Kidney epithelial cell (primary cell): ENCODE results near the gene VPS13D. TPM values are rescaled to one million over a fixed set of nuclear protein-coding genes. Genes with fewer than 3 reads are reported as not detected.

Experiments
- DNase-seq: peaks from one replicate; pipeline ENCODE4 v3.0.0-alpha.2; 2010; ENCODE audit warnings: low read depth
- H3K27me3 ChIP-seq: 2 replicates; pipeline ENCODE4 v1.6.0; 2011; ENCODE audit warnings: low read length; ENCODE audit not compliant: control insufficient read depth, insufficient read depth
- H3K36me3 ChIP-seq: 2 replicates; pipeline ENCODE4 v1.5.1; 2011; ENCODE audit warnings: low read length; ENCODE audit not compliant: control insufficient read depth, insufficient read depth
- H3K4me3 ChIP-seq: 2 replicates; pipeline ENCODE4 v1.5.1; 2011; ENCODE audit warnings: low read depth, mild to moderate bottlenecking, control low read depth, low read length
- total RNA-seq: library from RNA; depleted of rRNA; stranded (reverse); fragments of >200 nt; gene quantifications from 2 replicates; pipeline ENCODE4 v1.2.3, GENCODE V29; 2015
- TF ChIP-seq, protein P1 (sequence below): IDR thresholded peaks from 2 replicates; pipeline ENCODE4 v1.5.1; 2011; ENCODE audit warnings: mild to moderate bottlenecking, moderate library complexity, low read length, control low read depth, inconsistent platforms; ENCODE audit not compliant: insufficient read depth, poor library complexity, severe bottlenecking

The VPS13D gene
- total RNA-seq, 1 donor from 2014 or later: 22.2 TPM

- Histone ChIP-seq H3K4me3 (no peak overlapping the region), H3K27me3 (no peaks in the 10 kb centered on the region), H3K36me3 (no peaks in the 10 kb centered on the region)
- TF ChIP-seq, protein P1, sequence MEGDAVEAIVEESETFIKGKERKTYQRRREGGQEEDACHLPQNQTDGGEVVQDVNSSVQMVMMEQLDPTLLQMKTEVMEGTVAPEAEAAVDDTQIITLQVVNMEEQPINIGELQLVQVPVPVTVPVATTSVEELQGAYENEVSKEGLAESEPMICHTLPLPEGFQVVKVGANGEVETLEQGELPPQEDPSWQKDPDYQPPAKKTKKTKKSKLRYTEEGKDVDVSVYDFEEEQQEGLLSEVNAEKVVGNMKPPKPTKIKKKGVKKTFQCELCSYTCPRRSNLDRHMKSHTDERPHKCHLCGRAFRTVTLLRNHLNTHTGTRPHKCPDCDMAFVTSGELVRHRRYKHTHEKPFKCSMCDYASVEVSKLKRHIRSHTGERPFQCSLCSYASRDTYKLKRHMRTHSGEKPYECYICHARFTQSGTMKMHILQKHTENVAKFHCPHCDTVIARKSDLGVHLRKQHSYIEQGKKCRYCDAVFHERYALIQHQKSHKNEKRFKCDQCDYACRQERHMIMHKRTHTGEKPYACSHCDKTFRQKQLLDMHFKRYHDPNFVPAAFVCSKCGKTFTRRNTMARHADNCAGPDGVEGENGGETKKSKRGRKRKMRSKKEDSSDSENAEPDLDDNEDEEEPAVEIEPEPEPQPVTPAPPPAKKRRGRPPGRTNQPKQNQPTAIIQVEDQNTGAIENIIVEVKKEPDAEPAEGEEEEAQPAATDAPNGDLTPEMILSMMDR: no peak
- no peak for DNase-seq
These were observed 212.4 kb downstream of the VPS13D start for GRCh38 chr1:12442217-12442616.

DNA sequence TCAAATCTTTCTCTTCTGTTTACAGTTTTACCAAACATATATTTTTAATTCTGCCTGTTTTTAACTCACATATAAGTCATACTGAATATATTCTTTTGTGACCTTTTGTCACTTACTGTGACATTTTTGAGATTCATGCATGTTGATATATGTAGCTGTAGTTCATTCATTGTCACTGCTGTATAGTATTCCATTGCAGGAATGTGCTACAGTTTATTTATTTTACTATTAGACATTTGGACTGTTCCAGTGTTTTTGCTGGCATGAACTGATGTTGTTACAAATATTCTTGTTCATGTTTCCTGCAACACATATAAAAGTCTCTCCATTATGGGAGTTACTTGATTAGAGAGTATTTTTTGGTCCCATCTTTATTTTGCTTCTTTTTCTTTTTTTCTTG lies 213.3 kb downstream of the VPS13D start:
- DNase-seq: no peak
- TF ChIP-seq, protein P1: no peak
- Histone ChIP-seq H3K27me3 (no peaks in the 10 kb centered on the region), H3K4me3 (no peak overlapping the region), H3K36me3 (no peaks in the 10 kb centered on the region)

DNA sequence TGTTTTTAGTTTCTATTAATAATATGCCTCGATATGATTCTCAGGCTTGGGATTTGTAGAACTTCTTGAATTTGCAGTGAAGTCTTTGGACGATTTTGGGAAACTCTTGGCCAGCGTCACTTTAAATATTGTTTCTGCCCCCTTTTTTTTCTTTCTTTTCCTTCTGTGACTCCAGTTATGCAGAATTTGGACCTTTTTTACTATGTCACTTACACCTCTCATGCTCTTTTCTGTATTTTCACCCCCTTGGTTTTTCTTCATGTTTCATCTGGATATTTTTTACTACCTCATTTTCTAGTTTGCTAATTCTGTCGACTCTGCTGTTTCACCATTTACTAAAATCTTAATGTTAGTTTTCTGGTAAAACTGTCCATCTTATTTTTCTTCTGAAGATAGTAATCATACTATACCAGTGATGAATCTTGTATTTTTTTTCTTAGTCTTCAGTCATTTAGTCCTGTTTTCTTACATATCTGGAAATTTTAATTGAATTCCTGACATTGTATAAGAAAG lies 214.6 kb downstream of the VPS13D start:
- TF ChIP-seq, protein P1: no peak
- H3K36me3 ChIP-seq: no peaks in the 10 kb centered on the region
- no peaks in the 10 kb centered on the region for H3K27me3 ChIP-seq
- DNase-seq: no peak
- no peak overlapping the region for H3K4me3 ChIP-seq

- no peak for DNase-seq
- TF ChIP-seq, protein P1: no peak
- no peaks in the 10 kb centered on the region for H3K27me3 ChIP-seq
- no peak overlapping the region for H3K4me3 ChIP-seq
- no peaks in the 10 kb centered on the region for H3K36me3 ChIP-seq
These were observed 215.4 kb downstream of the VPS13D start for GRCh38 chr1:12445257-12445656.

DNA sequence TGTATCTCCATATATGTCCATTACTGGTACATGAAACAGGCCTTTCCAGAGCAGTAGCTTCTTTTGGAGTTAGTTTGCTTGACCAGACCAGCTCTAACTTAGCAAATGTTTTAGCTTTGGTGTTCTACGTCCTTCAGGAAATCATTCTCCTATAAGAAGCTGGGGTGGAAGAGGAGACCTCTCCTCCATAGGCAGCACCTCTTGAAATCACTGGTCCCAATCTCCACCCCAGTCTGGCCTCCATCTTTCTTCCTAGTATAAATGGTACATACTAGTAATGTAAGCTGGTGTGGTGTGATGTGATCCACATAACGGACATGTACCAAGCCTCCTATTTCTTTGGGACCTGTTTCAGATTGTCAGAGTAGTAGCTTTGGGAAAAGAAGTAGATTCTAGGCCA lies 216.8 kb downstream of the VPS13D start:
- no peaks in the 10 kb centered on the region for H3K27me3 ChIP-seq
- DNase-seq: no peak

DNA sequence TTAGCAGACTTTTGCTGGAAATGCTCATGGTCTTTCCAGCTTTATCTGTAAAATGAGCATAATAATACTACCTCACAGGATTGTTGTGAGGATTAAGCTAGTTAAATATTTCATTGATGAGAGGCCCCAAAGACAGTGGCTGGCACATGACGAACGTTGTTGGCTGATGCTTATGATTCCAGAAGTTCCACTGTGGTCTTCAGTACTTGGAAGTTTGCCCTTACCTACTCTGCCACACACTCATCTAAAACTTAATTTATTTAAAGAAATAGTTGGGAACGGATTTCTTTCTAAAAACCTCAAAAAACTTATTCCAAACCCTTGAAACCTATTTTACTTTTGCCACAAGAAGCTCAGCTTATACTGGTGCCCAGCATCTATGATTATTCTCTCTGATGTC lies 217.5 kb downstream of the VPS13D start:
- DNase-seq: no peak
- no peak overlapping the region for H3K4me3 ChIP-seq
- no peaks in the 10 kb centered on the region for H3K27me3 ChIP-seq
- TF ChIP-seq, protein P1: no peak
- no peaks in the 10 kb centered on the region for H3K36me3 ChIP-seq

More for the DNA sequence above, 216.8 kb downstream of the VPS13D start:
- Histone ChIP-seq H3K36me3 (no peaks in the 10 kb centered on the region), H3K4me3 (no peak overlapping the region)
- TF ChIP-seq, protein P1: no peak
